Measurements from ENCODE around the gene C9orf85. TPM values are rescaled to one million over a fixed set of nuclear protein-coding genes. Genes with fewer than 3 reads are reported as not detected.
"Not testable (repeated sequence)": the region's sequence is repeated elsewhere in the genome, so short reads cannot be mapped to it uniquely, and the experiment has no call there.

The C9orf85 gene
- total and polyA plus RNA-seq, 2 donors (not counting 1 experiment from before 2014, with no cell fraction given) = 4.3 to 9.6 TPM

GRCh38 chr9:71897577-71897976 is 13.9 kb upstream of the C9orf85 start:
- Histone ChIP-seq H3K9ac (ENCODE audit: low read length) (peak overlapping the region; percentile 44), H3K4me3 (ENCODE audit: control extremely low read depth in 1 of 5, extremely low read depth in 1 of 5, insufficient read depth in 1 of 5, low read depth in 2 of 5, low read length in 4 of 5) (peak overlapping the region in 1 of 5 experiments; percentile 29), H3K27me3 (replicated peaks in 1 of 4; ENCODE audit: control extremely low read depth in 1 of 4, control insufficient read depth in 3 of 4, insufficient read depth in 4 of 4, low read length in 3 of 4) (no peaks in the 10 kb centered on the region), H3K27ac (ENCODE audit: low read length in 2 of 2) (peak overlapping the region; percentile 51 to 69), H3K9me3 (ENCODE audit: control extremely low read depth in 1 of 3, control insufficient read depth in 2 of 3, insufficient read depth in 1 of 3, low read length in 2 of 3) (no peaks in the 10 kb centered on the region), H3K79me2 (ENCODE audit: control insufficient read depth, insufficient read depth, low read length) (peaks cover 98% of the 10 kb centered on the region), H3K4me1 (ENCODE audit: control insufficient read depth in 2 of 2, insufficient read depth in 2 of 2, low read length in 2 of 2) (peaks cover 69 to 86% of the 10 kb centered on the region in 2 donors), H4K20me1 (ENCODE audit: control insufficient read depth, insufficient read depth, low read length, poor library complexity, severe bottlenecking) (peaks cover 7% of the 10 kb centered on the region), H3K4me2 (replicated peaks; ENCODE audit: low read depth, low read length, poor library complexity, severe bottlenecking) (peak overlapping the region; percentile 58), H3K36me3 (replicated peaks in 1 of 2; ENCODE audit: control extremely low read depth in 1 of 2, control insufficient read depth in 1 of 2, extremely low read depth in 1 of 2, insufficient read depth in 2 of 2, low read length in 1 of 2) (no peaks in the 10 kb centered on the region), H2AFZ (ENCODE audit: insufficient read depth, low read depth, low read length, poor library complexity, severe bottlenecking) (peak overlapping the region; percentile 16)
- TF ChIP-seq EZH2 (IDR thresholded peaks at IDR 0.05; ENCODE audit: borderline replicate concordance, insufficient read depth, low read depth, low read length, poor library complexity, severe bottlenecking) = no peak
- POLR2A ChIA-PET = no interaction called here
- intact Hi-C loops (cut with micrococcal nuclease) = loop anchor here (5.0 kb wide), 1 partner anchor 35 kb away; no protein-coding TSS in a partner anchor
- CTCF ChIA-PET = interaction anchor here (1.0 to 1.2 kb wide), 4 partner anchors 11 to 79 kb away, joined by 3 to 4 read pairs (median 4); partner anchors contain the start of genes ABHD17B and C9orf85
- Mint-ChIP-seq H3K9me3 (ENCODE audit: insufficient read depth) (no peaks in the 10 kb centered on the region), H3K4me1 (peaks cover 81% of the 10 kb centered on the region), H3K4me3 (peak overlapping the region; percentile 50), H3K27ac (peak overlapping the region; percentile 32), H3K27me3 (no peaks in the 10 kb centered on the region)
- ATAC-seq (ENCODE audit: low read depth) = peak; percentile 55
- peak; percentile 48 for DNase-seq
- WGBS (ENCODE audit: insufficient coverage) = no CpG with 5 or more reads among the region's 1 CpG

DNA sequence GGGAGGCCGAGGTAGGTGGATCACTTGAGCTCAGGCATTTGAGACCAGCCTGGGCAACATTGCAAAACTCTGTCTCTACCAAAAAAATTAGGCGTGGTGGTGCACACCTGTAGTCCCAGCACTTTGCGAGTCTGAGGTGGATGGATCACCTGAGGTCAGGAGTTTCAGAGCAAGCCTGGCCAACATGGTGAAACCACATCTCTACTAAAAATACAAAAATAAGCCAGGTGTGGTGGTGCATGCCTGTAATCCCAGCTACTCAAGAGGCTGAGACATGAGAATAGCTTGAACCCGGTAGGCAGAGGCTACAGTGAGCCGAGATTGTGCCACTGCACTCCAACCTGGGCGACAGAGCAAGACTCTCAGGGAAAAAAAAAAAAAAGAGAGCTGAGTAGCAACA is 12.7 kb upstream of the C9orf85 start:
- H3K4me3 Mint-ChIP-seq; H3K9me3 Mint-ChIP-seq (ENCODE audit: insufficient read depth); H3K4me3 ChIP-seq (ENCODE audit: control extremely low read depth in 1 of 5, extremely low read depth in 1 of 5, insufficient read depth in 1 of 5, low read depth in 2 of 5, low read length in 4 of 5); H3K9me3 ChIP-seq (ENCODE audit: control extremely low read depth in 1 of 3, control insufficient read depth in 2 of 3, insufficient read depth in 1 of 3, low read length in 2 of 3); H3K4me2 ChIP-seq (replicated peaks; ENCODE audit: low read depth, low read length, poor library complexity, severe bottlenecking); H2AFZ ChIP-seq (ENCODE audit: insufficient read depth, low read depth, low read length, poor library complexity, severe bottlenecking); H3K36me3 ChIP-seq (replicated peaks in 1 of 2; ENCODE audit: control extremely low read depth in 1 of 2, control insufficient read depth in 1 of 2, extremely low read depth in 1 of 2, insufficient read depth in 2 of 2, low read length in 1 of 2); H4K20me1 ChIP-seq (ENCODE audit: control insufficient read depth, insufficient read depth, low read length, poor library complexity, severe bottlenecking); ATAC-seq (ENCODE audit: low read depth); H3K27me3 ChIP-seq (replicated peaks in 1 of 4; ENCODE audit: control extremely low read depth in 1 of 4, control insufficient read depth in 3 of 4, insufficient read depth in 4 of 4, low read length in 3 of 4); POLR2A ChIA-PET; DNase-seq; H3K27me3 Mint-ChIP-seq; H3K9ac ChIP-seq (ENCODE audit: low read length): not testable (repeated sequence)
- intact Hi-C loops (cut with micrococcal nuclease) = loop anchor here (5.0 kb wide), 1 partner anchor 36 kb away; no protein-coding TSS in a partner anchor
- Histone ChIP-seq H3K4me1 (ENCODE audit: control insufficient read depth in 2 of 2, insufficient read depth in 2 of 2, low read length in 2 of 2) (peaks cover 69 to 88% of the 10 kb centered on the region in 2 donors), H3K27ac (ENCODE audit: low read length in 2 of 2) (peak overlapping the region in 1 of 2 donors; percentile 53), H3K79me2 (ENCODE audit: control insufficient read depth, insufficient read depth, low read length) (peaks cover 98% of the 10 kb centered on the region)
- H3K27ac Mint-ChIP-seq = peak overlapping the region; percentile 66
- 72% methylated on average over 3 of the region's 6 CpGs for WGBS (ENCODE audit: insufficient coverage)
- CTCF ChIA-PET = interaction anchor here (1.2 to 1.3 kb wide), 4 partner anchors 9 to 92 kb away, joined by 3 to 4 read pairs (median 3); partner anchors contain the start of genes ABHD17B and C9orf85
- H3K4me1 Mint-ChIP-seq = peaks cover 83% of the 10 kb centered on the region
